H9 (cell line): ENCODE measurements around the gene FARSB. TPM values are rescaled to one million over a fixed set of nuclear protein-coding genes. Genes with fewer than 3 reads are reported as not detected.

Source experiments
- DNase-seq: peaks from one replicate; pipeline ENCODE4 v3.0.0-alpha.2; 2017
- H2AFZ ChIP-seq: one replicate; pipeline ENCODE4 v1.6.1; 2013; ENCODE audit warnings: mild to moderate bottlenecking, low read length, control low read depth, moderate library complexity
- H2AK5ac ChIP-seq: 2 replicates; pipeline ENCODE4 v1.6.1; 2013; ENCODE audit warnings: low read length, control low read depth, mixed read lengths; ENCODE audit not compliant: insufficient read length
- H2BK120ac ChIP-seq: one replicate; pipeline ENCODE4 v1.6.1; 2013; ENCODE audit warnings: low read depth, mild to moderate bottlenecking, low read length, control low read depth, inconsistent platforms; ENCODE audit not compliant: poor library complexity, severe bottlenecking
- H2BK12ac ChIP-seq: 2 replicates; pipeline ENCODE4 v1.6.1; 2013; ENCODE audit warnings: low read length, control low read depth, mixed read lengths, low read depth; ENCODE audit not compliant: insufficient read length
- H2BK15ac ChIP-seq: 2 replicates; pipeline ENCODE4 v1.6.1; 2013; ENCODE audit warnings: low read depth, low read length, control low read depth
- H2BK20ac ChIP-seq: one replicate; pipeline ENCODE4 v1.6.1; 2013; ENCODE audit warnings: low read depth, mild to moderate bottlenecking, low read length, control low read depth, inconsistent platforms; ENCODE audit not compliant: poor library complexity, severe bottlenecking
- H2BK5ac ChIP-seq: 2 replicates; pipeline ENCODE4 v1.6.1; 2013; ENCODE audit warnings: low read length, control low read depth, mixed read lengths; ENCODE audit not compliant: insufficient read length
- H3K14ac ChIP-seq: 2 replicates; pipeline ENCODE4 v1.6.1; 2013; ENCODE audit warnings: low read length, control low read depth; ENCODE audit not compliant: insufficient read depth
- H3K18ac ChIP-seq: 2 replicates; pipeline ENCODE4 v1.6.1; 2013; ENCODE audit warnings: low read depth, mild to moderate bottlenecking, mixed read lengths, low read length, control low read depth; ENCODE audit not compliant: insufficient read length
- H3K23ac ChIP-seq: 2 replicates; pipeline ENCODE4 v1.6.1; 2013; ENCODE audit warnings: low read length, control low read depth, mixed read lengths, low read depth; ENCODE audit not compliant: insufficient read length
- H3K23me2 ChIP-seq: 2 replicates; pipeline ENCODE4 v1.6.1; 2013; ENCODE audit warnings: low read depth, mild to moderate bottlenecking, mixed read lengths, low read length, control low read depth; ENCODE audit not compliant: insufficient read length, poor library complexity, severe bottlenecking
- H3K27ac ChIP-seq: 2 replicates; pipeline ENCODE4 v1.5.1; 2013; ENCODE audit warnings: low read length, control low read depth, mixed read lengths, low read depth; ENCODE audit not compliant: insufficient read length
- H3K27me3 ChIP-seq: 2 replicates; pipeline ENCODE4 v1.6.1; 2013; ENCODE audit warnings: low read length, control low read depth, inconsistent platforms; ENCODE audit not compliant: insufficient read depth
- H3K4ac ChIP-seq: 2 replicates; pipeline ENCODE4 v1.6.1; 2013; ENCODE audit warnings: low read depth, mild to moderate bottlenecking, control low read depth, inconsistent platforms, low read length, moderate library complexity
- H3K4me1 ChIP-seq: 2 replicates; pipeline ENCODE4 v1.6.1; 2013; ENCODE audit warnings: low read length, control low read depth, inconsistent platforms; ENCODE audit not compliant: insufficient read depth
- H3K4me2 ChIP-seq: 2 replicates; pipeline ENCODE4 v1.6.1; 2013; ENCODE audit warnings: low read length, control low read depth, mixed read lengths; ENCODE audit not compliant: insufficient read length, insufficient read depth
- H3K56ac ChIP-seq: 2 replicates; pipeline ENCODE4 v1.6.1; 2013; ENCODE audit warnings: low read depth, mild to moderate bottlenecking, mixed read lengths, low read length, control low read depth; ENCODE audit not compliant: insufficient read length
- H3K79me1 ChIP-seq: 2 replicates; pipeline ENCODE4 v1.6.1; 2013; ENCODE audit warnings: low read depth, mild to moderate bottlenecking, moderate library complexity, low read length, control low read depth, inconsistent platforms; ENCODE audit not compliant: insufficient read depth, poor library complexity, severe bottlenecking
- H3K79me2 ChIP-seq: 2 replicates; pipeline ENCODE4 v1.6.1; 2013; ENCODE audit warnings: low read length, control low read depth, inconsistent platforms; ENCODE audit not compliant: insufficient read depth
- H3K9ac ChIP-seq: 2 replicates; pipeline ENCODE4 v1.6.1; 2013; ENCODE audit warnings: low read length, control low read depth, mixed read lengths; ENCODE audit not compliant: insufficient read length; ENCODE audit errors: extremely low read depth
- H3K9me3 ChIP-seq: one replicate; pipeline ENCODE4 v1.6.1; 2013; ENCODE audit warnings: low read depth, low read length, inconsistent platforms; ENCODE audit not compliant: control insufficient read depth
- H3T11ph ChIP-seq: one replicate; pipeline ENCODE4 v1.6.1; 2013; ENCODE audit warnings: mild to moderate bottlenecking, low read length, control low read depth, inconsistent platforms
- H4K20me1 ChIP-seq: one replicate; pipeline ENCODE4 v1.6.1; 2013; ENCODE audit not compliant: control insufficient read depth, insufficient read length, insufficient read depth
- H4K5ac ChIP-seq: 2 replicates; pipeline ENCODE4 v1.6.1; 2013; ENCODE audit warnings: low read depth, mild to moderate bottlenecking, mixed read lengths, low read length, control low read depth; ENCODE audit not compliant: insufficient read length
- H4K8ac ChIP-seq: replicated peaks from 2 replicates; pipeline ENCODE4 v1.6.1; 2013; ENCODE audit warnings: low read length, control low read depth, mixed read lengths, low read depth; ENCODE audit not compliant: insufficient read length
- H4K91ac ChIP-seq: 2 replicates; pipeline ENCODE4 v1.6.1; 2013; ENCODE audit warnings: low read depth, mild to moderate bottlenecking, moderate library complexity, mixed read lengths, low read length, control low read depth; ENCODE audit not compliant: insufficient read length
- H3K27ac Mint-ChIP-seq, 3 experiments: 2 replicates in 2 of 3; 3 replicates in 1 of 3; pipeline ENCODE4 v1.8.0; 2020 to 2021; ENCODE audit warnings: mixed read lengths in 3 of 3, mild to moderate bottlenecking in 1 of 3, moderate library complexity in 1 of 3
- H3K27me3 Mint-ChIP-seq: 2 replicates; pipeline ENCODE4 v1.8.0; 2021; ENCODE audit warnings: low read depth, mild to moderate bottlenecking, moderate library complexity, mixed read lengths
- H3K36me3 Mint-ChIP-seq, 3 experiments: 2 replicates in 2 of 3; 3 replicates in 1 of 3; pipeline ENCODE4 v1.8.0; 2020 to 2021; ENCODE audit warnings: low read depth in 3 of 3, mixed read lengths in 3 of 3; ENCODE audit not compliant: insufficient read depth in 1 of 3
- H3K4me1 Mint-ChIP-seq, 2 experiments: 2 replicates each; pipeline ENCODE4 v1.8.0; 2020; ENCODE audit warnings: mixed read lengths in 2 of 2
- H3K4me3 Mint-ChIP-seq, 2 experiments: 2 replicates in 1 of 2; 3 replicates in 1 of 2; pipeline ENCODE4 v1.8.0; 2020 to 2021; ENCODE audit warnings: mild to moderate bottlenecking in 2 of 2, mixed read lengths in 2 of 2, moderate library complexity in 1 of 2
- H3K9me3 Mint-ChIP-seq, 2 experiments: 2 replicates in 1 of 2; 3 replicates in 1 of 2; pipeline ENCODE4 v1.8.0; 2020; ENCODE audit warnings: mild to moderate bottlenecking in 2 of 2, mixed read lengths in 2 of 2, moderate library complexity in 1 of 2
- WGBS: extraction: QIAGEN DNeasy Blood & Tissue Kit; methylation state at CpG from one replicate; pipeline ENCODE4 v1.1.7; 2013; ENCODE audit warnings: missing lambda C conversion rate, low lambda C conversion rate, mixed read lengths; ENCODE audit not compliant: insufficient read length; ENCODE audit errors: extremely low coverage; 5-methylcytosine and 5-hydroxymethylcytosine counted together
- total RNA-seq: library from RNA; stranded (reverse); gene quantifications from 2 replicates; pipeline ENCODE4 v1.2.1, GENCODE V29; 2021
- TF ChIP-seq, protein P1 (sequence below): fragments of 200-600 bp; sonication (generic); conservative IDR thresholded peaks from 3 replicates; pipeline ENCODE4 v1.8.0; 2021; ENCODE audit warnings: antibody characterized with exemption, mild to moderate bottlenecking

FARSB gene
- total RNA-seq, 1 experiment from 2014 or later = 32.1 TPM

- no peak overlapping the region for H2BK5ac ChIP-seq
- H4K20me1 ChIP-seq = no peaks in the 10 kb centered on the region
- H3K23me2 ChIP-seq = no peaks in the 10 kb centered on the region
- H3K4me1 ChIP-seq = no peaks in the 10 kb centered on the region
- no peak overlapping the region for H2BK12ac ChIP-seq
- H3K79me2 ChIP-seq = no peaks in the 10 kb centered on the region
- H3K36me3 Mint-ChIP-seq = peaks cover 0 to 10% (median 6%) of the 10 kb centered on the region in 3 experiments; a peak in 3 of 7 replicates
- H3K4me3 Mint-ChIP-seq = no peak overlapping the region
- DNase-seq = no peak
- no peak overlapping the region for H3K56ac ChIP-seq
- H4K5ac ChIP-seq = no peak overlapping the region
- H3K79me1 ChIP-seq = no peaks in the 10 kb centered on the region
- no peak overlapping the region for H3K23ac ChIP-seq
- H3K9ac ChIP-seq = no peak overlapping the region
- H2BK120ac ChIP-seq = no peak overlapping the region
- H4K8ac ChIP-seq = no peak overlapping the region
- no peak overlapping the region for H3T11ph ChIP-seq
- no peak overlapping the region for H3K4me2 ChIP-seq
- H3K4me1 Mint-ChIP-seq = peaks cover 4% of the 10 kb centered on the region in 2 experiments
- H3K9me3 ChIP-seq = no peaks in the 10 kb centered on the region
- no peak overlapping the region for H3K14ac ChIP-seq
- TF ChIP-seq, protein P1, sequence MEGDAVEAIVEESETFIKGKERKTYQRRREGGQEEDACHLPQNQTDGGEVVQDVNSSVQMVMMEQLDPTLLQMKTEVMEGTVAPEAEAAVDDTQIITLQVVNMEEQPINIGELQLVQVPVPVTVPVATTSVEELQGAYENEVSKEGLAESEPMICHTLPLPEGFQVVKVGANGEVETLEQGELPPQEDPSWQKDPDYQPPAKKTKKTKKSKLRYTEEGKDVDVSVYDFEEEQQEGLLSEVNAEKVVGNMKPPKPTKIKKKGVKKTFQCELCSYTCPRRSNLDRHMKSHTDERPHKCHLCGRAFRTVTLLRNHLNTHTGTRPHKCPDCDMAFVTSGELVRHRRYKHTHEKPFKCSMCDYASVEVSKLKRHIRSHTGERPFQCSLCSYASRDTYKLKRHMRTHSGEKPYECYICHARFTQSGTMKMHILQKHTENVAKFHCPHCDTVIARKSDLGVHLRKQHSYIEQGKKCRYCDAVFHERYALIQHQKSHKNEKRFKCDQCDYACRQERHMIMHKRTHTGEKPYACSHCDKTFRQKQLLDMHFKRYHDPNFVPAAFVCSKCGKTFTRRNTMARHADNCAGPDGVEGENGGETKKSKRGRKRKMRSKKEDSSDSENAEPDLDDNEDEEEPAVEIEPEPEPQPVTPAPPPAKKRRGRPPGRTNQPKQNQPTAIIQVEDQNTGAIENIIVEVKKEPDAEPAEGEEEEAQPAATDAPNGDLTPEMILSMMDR = no peak
- no peak overlapping the region for H3K18ac ChIP-seq
- H4K91ac ChIP-seq = no peak overlapping the region
- H3K4ac ChIP-seq = no peak overlapping the region
- no CpG with 5 or more reads among the region's 6 CpGs for WGBS
- H2AFZ ChIP-seq = no peak overlapping the region
- no peaks in the 10 kb centered on the region for H3K27me3 ChIP-seq
- H3K27me3 Mint-ChIP-seq = peaks cover 21% of the 10 kb centered on the region
- no peaks in the 10 kb centered on the region for H3K9me3 Mint-ChIP-seq
- no peak overlapping the region for H3K27ac ChIP-seq
- H2AK5ac ChIP-seq = no peak overlapping the region
- no peak overlapping the region; a peak in 1 of 7 replicates for H3K27ac Mint-ChIP-seq
- H2BK20ac ChIP-seq = no peak overlapping the region
- H2BK15ac ChIP-seq = no peak overlapping the region
Measured at GRCh38 chr2:222563936-222564335, 92.0 kb downstream of the FARSB start.
